22Rv1 (cell line): ENCODE measurements around the gene NSMCE1.

Source experiments
- ZFX ChIP-seq: fragments of 450-650 bp; IDR thresholded peaks from 2 replicates; pipeline ENCODE4 v1.6.1; 2017; ENCODE audit warnings: antibody characterized with exemption, borderline replicate concordance
- TF ChIP-seq, protein P1 (sequence below): fragments of 450-650 bp; IDR thresholded peaks from 2 replicates; pipeline ENCODE4 v1.5.1; 2017; ENCODE audit warnings: mild to moderate bottlenecking

DNA sequence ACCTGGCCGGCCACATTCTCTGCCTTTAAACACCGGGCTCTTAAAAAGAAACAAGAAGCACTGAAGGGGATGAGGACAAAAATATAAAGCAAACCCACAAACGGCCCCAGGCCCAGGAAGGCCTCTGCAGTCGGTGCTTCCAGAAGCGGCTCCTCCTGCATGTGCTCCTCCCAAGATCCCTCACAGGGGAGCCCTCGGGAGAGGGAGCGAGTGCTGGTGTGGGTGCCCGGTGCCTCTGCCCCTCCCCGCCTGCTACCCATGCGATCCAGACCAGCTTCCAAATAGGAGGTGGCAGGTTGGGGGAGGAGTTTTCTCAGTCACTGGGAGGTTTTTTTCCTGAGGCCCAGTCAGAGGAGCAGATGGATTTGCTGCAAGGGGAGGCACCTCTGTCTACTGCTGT is 49.4 kb downstream of the NSMCE1 start:
- TF ChIP-seq, protein P1, sequence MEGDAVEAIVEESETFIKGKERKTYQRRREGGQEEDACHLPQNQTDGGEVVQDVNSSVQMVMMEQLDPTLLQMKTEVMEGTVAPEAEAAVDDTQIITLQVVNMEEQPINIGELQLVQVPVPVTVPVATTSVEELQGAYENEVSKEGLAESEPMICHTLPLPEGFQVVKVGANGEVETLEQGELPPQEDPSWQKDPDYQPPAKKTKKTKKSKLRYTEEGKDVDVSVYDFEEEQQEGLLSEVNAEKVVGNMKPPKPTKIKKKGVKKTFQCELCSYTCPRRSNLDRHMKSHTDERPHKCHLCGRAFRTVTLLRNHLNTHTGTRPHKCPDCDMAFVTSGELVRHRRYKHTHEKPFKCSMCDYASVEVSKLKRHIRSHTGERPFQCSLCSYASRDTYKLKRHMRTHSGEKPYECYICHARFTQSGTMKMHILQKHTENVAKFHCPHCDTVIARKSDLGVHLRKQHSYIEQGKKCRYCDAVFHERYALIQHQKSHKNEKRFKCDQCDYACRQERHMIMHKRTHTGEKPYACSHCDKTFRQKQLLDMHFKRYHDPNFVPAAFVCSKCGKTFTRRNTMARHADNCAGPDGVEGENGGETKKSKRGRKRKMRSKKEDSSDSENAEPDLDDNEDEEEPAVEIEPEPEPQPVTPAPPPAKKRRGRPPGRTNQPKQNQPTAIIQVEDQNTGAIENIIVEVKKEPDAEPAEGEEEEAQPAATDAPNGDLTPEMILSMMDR: no peak
- no peak for TF ChIP-seq ZFX
